Right lobe of liver (tissue), 4 donors: ENCODE measurements around the gene MACROD2.

ENCODE experiments used
- POLR2A ChIP-seq: fragments of 450-650 bp; IDR thresholded peaks from one replicate; pipeline ENCODE4 v1.6.1; 2017; ENCODE audit warnings: antibody characterized with exemption, mild to moderate bottlenecking
- TF ChIP-seq, protein P1 (sequence below), 4 donors: fragments of 200-600 bp in 3 of 4; fragments of 450-650 bp in 1 of 4; IDR thresholded peaks; one replicate each; pipeline versions ENCODE4 v1.5.1 to v1.8.0; 2016 to 2022; ENCODE audit warnings: antibody characterized with exemption in 4 of 4, mild to moderate bottlenecking in 2 of 4
- donor health status: DM: no; HTN: no; CAD: no.
- donor health status: DM: no; HTN: no; CAD: no.
- donor health status: DM: no; HTN: yes; CAD: no.

DNA sequence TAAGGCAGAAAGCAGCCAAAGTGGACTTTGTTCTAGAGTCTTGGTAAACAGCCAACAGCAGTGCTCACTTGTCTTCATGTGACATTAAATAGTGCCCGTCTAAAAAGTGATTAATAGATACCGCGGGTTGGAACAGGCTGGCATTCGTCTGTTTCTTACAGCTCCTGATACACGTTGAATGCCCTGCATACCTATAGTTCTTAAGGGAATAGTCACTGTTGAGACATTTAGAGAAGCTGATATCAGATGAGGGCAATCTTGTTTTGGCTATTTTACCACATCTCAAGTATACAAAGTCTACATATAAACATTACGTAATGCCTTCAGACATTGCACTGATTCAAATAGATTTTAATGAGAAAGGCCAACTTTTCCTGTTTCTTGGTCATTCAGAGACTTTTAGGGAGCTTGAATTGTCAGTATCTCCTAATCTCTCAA lies 717.0 kb downstream of the MACROD2 start:
- TF ChIP-seq, protein P1, sequence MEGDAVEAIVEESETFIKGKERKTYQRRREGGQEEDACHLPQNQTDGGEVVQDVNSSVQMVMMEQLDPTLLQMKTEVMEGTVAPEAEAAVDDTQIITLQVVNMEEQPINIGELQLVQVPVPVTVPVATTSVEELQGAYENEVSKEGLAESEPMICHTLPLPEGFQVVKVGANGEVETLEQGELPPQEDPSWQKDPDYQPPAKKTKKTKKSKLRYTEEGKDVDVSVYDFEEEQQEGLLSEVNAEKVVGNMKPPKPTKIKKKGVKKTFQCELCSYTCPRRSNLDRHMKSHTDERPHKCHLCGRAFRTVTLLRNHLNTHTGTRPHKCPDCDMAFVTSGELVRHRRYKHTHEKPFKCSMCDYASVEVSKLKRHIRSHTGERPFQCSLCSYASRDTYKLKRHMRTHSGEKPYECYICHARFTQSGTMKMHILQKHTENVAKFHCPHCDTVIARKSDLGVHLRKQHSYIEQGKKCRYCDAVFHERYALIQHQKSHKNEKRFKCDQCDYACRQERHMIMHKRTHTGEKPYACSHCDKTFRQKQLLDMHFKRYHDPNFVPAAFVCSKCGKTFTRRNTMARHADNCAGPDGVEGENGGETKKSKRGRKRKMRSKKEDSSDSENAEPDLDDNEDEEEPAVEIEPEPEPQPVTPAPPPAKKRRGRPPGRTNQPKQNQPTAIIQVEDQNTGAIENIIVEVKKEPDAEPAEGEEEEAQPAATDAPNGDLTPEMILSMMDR (IDR thresholded peaks at IDR 0.05) = no peak
- no peak for TF ChIP-seq POLR2A
